GM21360 (cell line): ENCODE data around the gene CKAP2.
A peak's percentile ranks its signal among the peaks of the same experiment; 100 is the strongest.
"Not testable (repeated sequence)": the region's sequence is repeated elsewhere in the genome, so short reads cannot be mapped to it uniquely, and the experiment has no call there.

Source experiments
- ATAC-seq: cut with Tn5 transposase; IDR thresholded peaks from one replicate; pipeline ENCODE4 v1.9.1; 2021; ENCODE audit warnings: mild to moderate bottlenecking, moderate library complexity; ENCODE audit not compliant: unreplicated experiment

Gene CKAP2

GRCh38 chr13:52451135-52451804 lies 4.0 kb upstream of the CKAP2 start:
- no peak for ATAC-seq

GRCh38 chr13:52452470-52452869 lies 2.8 kb upstream of the CKAP2 start:
- no peak for ATAC-seq

GRCh38 chr13:52454459-52454819 lies 839 bp upstream of the CKAP2 start:
- ATAC-seq: peak; percentile 29

- peak; percentile 31 for ATAC-seq
Measured at GRCh38 chr13:52455677-52456041, 381 bp downstream of the CKAP2 start.

GRCh38 chr13:52459668-52460067 lies 4.4 kb downstream of the CKAP2 start:
- no peak for ATAC-seq

GRCh38 chr13:52461265-52461664 lies 6.0 kb downstream of the CKAP2 start:
- ATAC-seq: no peak

- ATAC-seq: no peak
Measured at GRCh38 chr13:52463526-52463925, 8.2 kb downstream of the CKAP2 start.

GRCh38 chr13:52468487-52468886 lies 13.2 kb downstream of the CKAP2 start:
- not testable (repeated sequence) for ATAC-seq

- not testable (repeated sequence) for ATAC-seq
Measured at GRCh38 chr13:52480677-52481428, 25.6 kb downstream of the CKAP2 start.

- ATAC-seq: not testable (repeated sequence)
Measured at GRCh38 chr13:52487078-52487477, 31.8 kb downstream of the CKAP2 start.

GRCh38 chr13:52488763-52489162 lies 33.5 kb downstream of the CKAP2 start:
- ATAC-seq: not testable (repeated sequence)

- not testable (repeated sequence) for ATAC-seq
Measured at GRCh38 chr13:52491015-52491414, 35.7 kb downstream of the CKAP2 start.

GRCh38 chr13:52494241-52494640 lies 39.0 kb downstream of the CKAP2 start:
- ATAC-seq: not testable (repeated sequence)

GRCh38 chr13:52497979-52498378 lies 42.7 kb downstream of the CKAP2 start:
- ATAC-seq: not testable (repeated sequence)

GRCh38 chr13:52502277-52502676 lies 47.0 kb downstream of the CKAP2 start:
- ATAC-seq: not testable (repeated sequence)

- ATAC-seq: not testable (repeated sequence)
Measured at GRCh38 chr13:52505843-52506242, 50.6 kb downstream of the CKAP2 start.

- ATAC-seq: not testable (repeated sequence)
Measured at GRCh38 chr13:52509532-52509931, 54.3 kb downstream of the CKAP2 start.

- ATAC-seq: not testable (repeated sequence)
Measured at GRCh38 chr13:52510221-52510797, 55.0 kb downstream of the CKAP2 start.

- not testable (repeated sequence) for ATAC-seq
Measured at GRCh38 chr13:52511598-52511997, 56.3 kb downstream of the CKAP2 start.

GRCh38 chr13:52513957-52514596 lies 58.8 kb downstream of the CKAP2 start:
- ATAC-seq: not testable (repeated sequence)

GRCh38 chr13:52523323-52523722 lies 68.0 kb downstream of the CKAP2 start:
- ATAC-seq: not testable (repeated sequence)
